Smooth muscle cell of the brain vasculature (primary cell): Measurements from ENCODE around the gene CRHBP.

Experiments
- DNase-seq: peaks from one replicate; pipeline ENCODE4 v3.0.0-alpha.2; 2012; ENCODE audit warnings: low read depth, low spot score

Gene CRHBP

DNA sequence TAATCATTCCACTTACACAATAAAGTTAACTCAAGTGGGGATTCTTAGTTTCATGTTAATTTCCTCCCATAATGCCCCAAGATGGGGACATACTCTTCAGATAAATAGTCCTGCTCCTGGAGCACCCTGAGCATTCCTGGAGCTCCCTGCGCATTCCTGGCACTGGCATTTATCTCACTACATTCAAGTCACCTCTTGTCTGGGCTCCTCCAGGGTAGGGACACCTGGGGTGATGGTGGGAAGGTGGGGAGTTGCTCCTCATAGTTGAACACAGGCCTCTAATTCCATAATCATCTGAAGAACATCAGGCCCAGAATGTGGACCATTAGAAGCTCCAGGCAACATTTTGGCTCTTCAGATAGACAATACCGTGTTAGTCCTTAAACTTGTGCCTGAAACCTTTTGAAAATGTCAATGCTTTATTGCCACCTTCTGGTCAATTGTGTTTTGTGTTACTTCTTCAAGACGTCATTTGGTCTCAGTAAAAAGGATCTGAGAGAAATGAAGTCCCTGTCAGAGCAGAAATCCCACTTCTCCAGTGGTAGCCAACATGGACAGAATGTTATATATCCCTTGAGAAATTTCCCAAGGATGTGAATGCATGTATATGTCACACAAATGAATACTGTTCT is 63.2 kb downstream of the CRHBP start:
- DNase-seq: peak; percentile 59

DNA sequence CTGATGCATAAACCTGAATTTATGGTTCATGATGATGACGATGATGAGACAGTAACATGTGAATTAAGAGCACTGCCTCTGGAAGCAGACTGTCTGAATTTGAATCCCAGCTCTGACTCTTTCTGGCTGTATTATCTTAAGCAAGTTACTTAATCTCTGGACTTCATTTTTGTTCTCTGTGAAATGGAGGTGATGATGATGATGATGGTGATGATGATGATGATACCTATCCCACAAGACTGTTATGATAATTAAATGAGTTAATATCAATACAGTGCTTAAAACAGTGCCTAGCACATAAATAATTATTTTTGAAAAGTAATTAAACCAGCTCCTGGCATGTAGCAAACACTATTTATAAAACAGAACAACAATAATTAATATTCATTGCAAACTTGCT is 64.1 kb downstream of the CRHBP start:
- DNase-seq: no peak

DNA sequence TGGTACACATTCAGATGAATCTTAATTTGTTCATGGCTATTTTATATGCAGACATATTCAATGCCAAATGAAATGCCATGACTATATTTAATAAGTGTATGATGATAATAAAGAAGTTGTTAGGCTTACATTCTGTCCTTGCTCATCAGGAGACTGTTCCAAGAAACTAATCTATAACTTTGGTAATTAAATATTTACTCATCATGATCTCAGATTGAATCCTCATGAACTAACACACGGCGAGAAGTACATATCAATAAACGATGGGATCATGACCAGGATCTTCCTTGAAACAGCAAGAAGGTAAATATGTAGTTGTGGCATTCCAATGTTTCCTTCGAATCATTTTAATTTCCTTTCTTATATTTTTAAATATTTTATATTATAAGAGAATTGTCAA is 64.8 kb downstream of the CRHBP start:
- DNase-seq: no peak
